HuH-7 (cell line): Measurements from ENCODE around the gene CDY1.
"Not testable (repeated sequence)": the region's sequence is repeated elsewhere in the genome, so short reads cannot be mapped to it uniquely, and the experiment has no call there.

Source experiments
- DNase-seq: peaks from one replicate; pipeline ENCODE4 v3.0.0; 2011; ENCODE audit warnings: low spot score

Gene CDY1

GRCh38 chrY:25621817-25622216 lies at the start of gene CDY1:
Gene CDY1, plus strand, starts transcription at chrY:25622117. Its CDS starts 326 bp downstream, at chrY:25622443.
- DNase-seq, result not testable (repeated sequence)

GRCh38 chrY:25593336-25593735 lies 28.6 kb upstream of the CDY1 start:
- DNase-seq, result not testable (repeated sequence)

- DNase-seq, result not testable (repeated sequence)
These were observed 1.7 kb upstream of the CDY1 start for GRCh38 chrY:25620209-25620608.

- not testable (repeated sequence) for DNase-seq
These were observed 4.6 kb downstream of the CDY1 start for GRCh38 chrY:25626524-25626923.

- not testable (repeated sequence) for DNase-seq
These were observed 8.6 kb downstream of the CDY1 start for GRCh38 chrY:25630383-25631112.

GRCh38 chrY:25639852-25640251 lies 17.9 kb downstream of the CDY1 start:
- DNase-seq, result not testable (repeated sequence)

GRCh38 chrY:25643024-25643915 lies 21.4 kb downstream of the CDY1 start:
- not testable (repeated sequence) for DNase-seq
